ENCODE results near the gene ADORA2A. TPM values are rescaled to one million over a fixed set of nuclear protein-coding genes. Genes with fewer than 3 reads are reported as not detected.

ADORA2A gene
- total and polyA plus RNA-seq, 2 of the 13 experiments (the other 11 are each of a cell fraction or from before 2014, with no cell fraction given) = 3.3 to 5.0 TPM

- TF ChIP-seq REST (IDR thresholded peaks at IDR 0.05; ENCODE audit: borderline replicate concordance in 1 of 2, low read depth in 1 of 2, low read length in 2 of 2) (no peak), TBX2 (CRISPR knock-in tag; IDR thresholded peaks at IDR 0.05; ENCODE audit: borderline replicate concordance) (0 out of 2 replicates have a peak, but pooled peaks have one; percentile 34), KAT7 (CRISPR knock-in tag; IDR thresholded peaks at IDR 0.05; ENCODE audit: borderline replicate concordance) (no peak), ZNF737 (CRISPR knock-in tag; IDR thresholded peaks at IDR 0.05; ENCODE audit: borderline replicate concordance) (no peak), ZNF580 (CRISPR knock-in tag; IDR thresholded peaks at IDR 0.05; ENCODE audit: borderline replicate concordance, low read depth) (no peak), NFKBIZ (CRISPR knock-in tag; IDR thresholded peaks at IDR 0.05) (no peak), ATM (IDR thresholded peaks at IDR 0.05; ENCODE audit: borderline replicate concordance) (no peak), PITX1 (CRISPR knock-in tag; IDR thresholded peaks at IDR 0.05) (no peak), ZBTB8A (CRISPR knock-in tag; IDR thresholded peaks at IDR 0.05; ENCODE audit: borderline replicate concordance, low read depth) (no peak), ZBTB7B (CRISPR knock-in tag; IDR thresholded peaks at IDR 0.05) (no peak), ZNF646 (CRISPR knock-in tag; IDR thresholded peaks at IDR 0.05) (no peak), ZNF788 (CRISPR knock-in tag; IDR thresholded peaks at IDR 0.05; ENCODE audit: borderline replicate concordance) (no peak), MAZ (IDR thresholded peaks at IDR 0.05; ENCODE audit: borderline replicate concordance, low read depth, low read length) (no peak), MAZ (CRISPR knock-in tag; IDR thresholded peaks at IDR 0.05; ENCODE audit: low read depth) (0 out of 2 replicates have a peak, but pooled peaks have one; percentile 47), NFIC (IDR thresholded peaks at IDR 0.05; ENCODE audit: low read length) (no peak), TEAD2 (CRISPR knock-in tag; IDR thresholded peaks at IDR 0.05) (no peak), SAFB2 (CRISPR knock-in tag; IDR thresholded peaks at IDR 0.05; ENCODE audit: borderline replicate concordance, low read depth) (no peak), HOMEZ (CRISPR knock-in tag; IDR thresholded peaks at IDR 0.05; ENCODE audit: low read depth) (no peak)
These were observed 5.9 kb upstream of the ADORA2A start (continued) for GRCh38 chr22:24421428-24421931.

Data from HepG2 (cell line).